ENCODE results near the gene OR9Q1.
"Not testable (repeated sequence)": the region's sequence is repeated elsewhere in the genome, so short reads cannot be mapped to it uniquely, and the experiment has no call there.

OR9Q1 gene

GRCh38 chr11:58152781-58153180 is 129.1 kb downstream of the OR9Q1 start:
- DNase-seq, result no peak

GRCh38 chr11:58164389-58164788 is 140.7 kb downstream of the OR9Q1 start:
- no peak for DNase-seq

- no peak for DNase-seq
Measured at GRCh38 chr11:58164990-58165389, 141.3 kb downstream of the OR9Q1 start.

GRCh38 chr11:58165504-58166106 is 141.9 kb downstream of the OR9Q1 start:
- no peak for DNase-seq

- no peak for DNase-seq
Measured at GRCh38 chr11:58177409-58178054, 153.9 kb downstream of the OR9Q1 start.

GRCh38 chr11:58178444-58178843 is 154.8 kb downstream of the OR9Q1 start:
- no peak for DNase-seq

GRCh38 chr11:58179648-58180047 is 156.0 kb downstream of the OR9Q1 start:
- no peak for DNase-seq

GRCh38 chr11:58186938-58187337 is 163.3 kb downstream of the OR9Q1 start:
- no peak for DNase-seq

- DNase-seq, result no peak
Measured at GRCh38 chr11:58188770-58189169, 165.1 kb downstream of the OR9Q1 start, which contains the start of gene OR9Q2. OR9Q2 (plus strand) TSS chr11:58189070; CDS start chr11:58190491, 1,421 bp downstream.

- DNase-seq, result no peak
Measured at GRCh38 chr11:58192229-58192628, 168.5 kb downstream of the OR9Q1 start.

GRCh38 chr11:58193391-58193790 is 169.7 kb downstream of the OR9Q1 start:
- no peak for DNase-seq

- DNase-seq, result no peak
Measured at GRCh38 chr11:58195939-58196338, 172.3 kb downstream of the OR9Q1 start.

- no peak for DNase-seq
Measured at GRCh38 chr11:58199271-58199670, 175.6 kb downstream of the OR9Q1 start.

GRCh38 chr11:58204042-58204441 is 180.4 kb downstream of the OR9Q1 start, which contains the start of gene OR1S2:
OR1S2 (minus strand) TSS chr11:58204142; CDS start chr11:58204142, 0 bp downstream.
- no peak for DNase-seq

GRCh38 chr11:58212420-58212819 is 188.7 kb downstream of the OR9Q1 start, which contains the start of gene OR1S1:
OR1S1 (plus strand) TSS chr11:58212720.
- DNase-seq, result not testable (repeated sequence)

GRCh38 chr11:58216476-58216875 is 192.8 kb downstream of the OR9Q1 start:
- DNase-seq, result no peak

GRCh38 chr11:58222721-58223120 is 199.0 kb downstream of the OR9Q1 start:
- DNase-seq, result no peak

GRCh38 chr11:58227956-58228615 is 204.4 kb downstream of the OR9Q1 start:
- DNase-seq, result no peak

Measured in activated naive CD4-positive, alpha-beta T cell (primary cell).